GM18873 (cell line): ENCODE results near the gene HECTD1.
"Not testable (repeated sequence)": the region's sequence is repeated elsewhere in the genome, so short reads cannot be mapped to it uniquely, and the experiment has no call there.

ENCODE experiments used
- ATAC-seq: cut with Tn5 transposase; IDR thresholded peaks from one replicate; pipeline ENCODE4 v1.9.1; 2021; ENCODE audit warnings: mild to moderate bottlenecking, moderate library complexity, moderate number of reproducible peaks; ENCODE audit not compliant: unreplicated experiment, low FRiP score

Gene HECTD1

GRCh38 chr14:31060253-31060875 lies 147.2 kb downstream of the HECTD1 start:
- ATAC-seq, result no peak

DNA sequence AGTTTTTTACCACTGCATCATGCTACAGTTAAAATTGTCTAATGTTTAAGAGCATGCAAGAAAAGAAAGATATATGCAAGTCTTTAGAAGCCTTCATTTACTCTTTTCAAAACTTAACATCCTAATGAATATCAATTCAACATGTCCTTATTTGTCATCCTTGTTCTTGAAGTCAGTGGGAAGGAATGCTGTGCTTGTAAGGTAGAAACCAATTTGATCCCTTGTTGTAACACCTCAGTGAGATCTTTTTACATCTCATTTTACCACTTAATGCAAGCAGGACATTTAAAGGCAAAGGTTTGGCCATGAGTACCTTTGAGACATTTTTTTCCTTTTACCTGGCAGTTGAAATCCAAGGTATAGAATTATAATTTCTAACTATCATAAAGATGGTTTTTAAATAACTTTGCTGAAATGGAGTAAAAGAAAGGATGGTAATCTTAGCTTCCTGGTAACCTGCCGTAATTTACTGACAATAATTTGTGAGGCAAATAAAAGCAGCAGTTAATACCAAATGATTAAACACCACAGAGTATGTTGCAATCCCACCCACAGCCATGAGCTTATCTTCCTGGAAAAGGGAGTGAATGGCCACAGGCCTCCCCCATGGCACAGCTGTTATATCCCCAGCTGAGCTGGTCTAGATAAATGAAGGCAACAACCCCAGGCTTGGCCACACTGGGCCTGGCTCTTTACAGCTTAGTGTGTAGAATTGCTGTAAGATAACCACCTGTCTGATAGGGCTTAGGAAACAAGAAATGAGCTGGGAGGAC lies 148.3 kb downstream of the HECTD1 start:
- ATAC-seq, result no peak

- ATAC-seq, result no peak
Observed at GRCh38 chr14:31057701-31058364, 149.8 kb downstream of the HECTD1 start.

DNA sequence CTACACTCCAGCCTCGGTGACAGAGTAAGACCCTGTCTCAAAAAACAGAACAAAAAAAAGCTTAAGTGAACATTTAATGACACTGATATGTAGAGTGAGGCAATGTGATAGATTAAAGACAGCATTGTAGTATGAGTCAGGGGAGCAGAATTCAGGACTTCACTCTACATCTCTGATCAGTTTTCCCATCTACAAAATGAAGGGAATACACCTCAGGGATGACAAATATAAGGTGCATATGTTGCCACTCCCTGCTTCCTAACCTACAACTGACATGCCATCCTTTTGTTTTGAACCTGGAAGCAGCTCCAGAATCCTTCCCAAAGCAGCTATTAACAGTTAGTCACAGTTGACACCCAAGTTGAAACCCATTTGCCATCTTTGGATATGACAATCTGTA lies 150.6 kb downstream of the HECTD1 start:
- ATAC-seq, result no peak

GRCh38 chr14:31052905-31053586 lies 154.5 kb downstream of the HECTD1 start:
- ATAC-seq, result not testable (repeated sequence)

DNA sequence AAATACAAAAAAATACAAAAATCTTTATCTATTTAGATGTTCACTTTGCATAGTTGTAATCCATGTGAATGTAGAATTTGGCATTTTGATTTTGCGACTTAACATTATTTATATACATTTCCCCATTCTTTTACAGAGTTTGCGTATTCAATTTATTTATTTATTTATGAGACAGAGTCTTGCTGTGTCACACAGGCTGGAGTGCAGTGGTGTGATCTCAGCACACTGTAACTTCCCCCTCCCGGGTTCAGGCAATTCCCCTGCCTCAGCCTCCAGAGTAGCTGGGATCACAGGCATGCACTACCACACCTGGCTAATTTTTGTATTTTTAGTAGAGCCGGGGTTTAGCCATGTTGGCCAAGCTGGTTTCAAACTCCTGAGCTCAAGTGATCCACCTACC lies 156.1 kb downstream of the HECTD1 start:
- no peak for ATAC-seq

DNA sequence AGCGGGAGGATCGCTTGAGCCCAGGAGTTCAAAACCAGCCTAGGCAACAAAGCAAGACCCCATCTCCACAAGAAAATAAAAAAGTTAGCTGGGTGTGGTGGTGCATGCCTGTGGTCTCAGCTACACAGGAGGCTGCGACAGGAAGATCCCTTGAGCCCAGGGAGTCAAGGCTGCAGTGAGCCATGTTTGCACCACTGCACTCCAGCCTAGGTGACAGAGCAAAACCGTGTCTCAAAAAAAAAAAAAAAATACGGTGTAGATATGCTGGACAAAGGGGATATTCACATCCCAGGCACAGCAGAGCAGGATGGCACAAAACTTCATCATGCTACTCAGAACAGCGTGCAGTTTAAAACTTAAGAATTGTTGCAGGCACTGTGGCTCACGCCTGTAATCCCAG lies 156.6 kb downstream of the HECTD1 start:
- no peak for ATAC-seq
